Activated T-cell treated with anti-CD3 and anti-CD28 coated beads, Interleukin-2, amount 50 U/mL, for 4 hours (primary cell): ENCODE data around the gene SELPLG. TPM values are rescaled to one million over a fixed set of nuclear protein-coding genes. Genes with fewer than 3 reads are reported as not detected.

Source experiments
- ATAC-seq, 2 donors: fragments of 200-7000 bp; cut with Tn5 transposase; one replicate each; pipeline ENCODE4 v1.10.0; 2021
- DNase-seq: peaks from one replicate; pipeline ENCODE4 v3.0.0-alpha.2; 2020
- H3K27me3 Mint-ChIP-seq: one replicate; pipeline ENCODE4 v1.8.0; 2021; ENCODE audit warnings: low read depth, mixed read lengths
- H3K36me3 Mint-ChIP-seq: one replicate; pipeline ENCODE4 v1.8.0; 2022; ENCODE audit warnings: mixed read lengths; ENCODE audit not compliant: insufficient read depth
- H3K4me1 Mint-ChIP-seq: one replicate; pipeline ENCODE4 v1.8.0; 2021; ENCODE audit warnings: low read depth, mixed read lengths
- H3K4me3 Mint-ChIP-seq: one replicate; pipeline ENCODE4 v1.8.0; 2021; ENCODE audit warnings: mild to moderate bottlenecking, moderate library complexity, mixed read lengths
- H3K9me3 Mint-ChIP-seq: one replicate; pipeline ENCODE4 v1.8.0; 2021; ENCODE audit warnings: mixed read lengths
- total RNA-seq, 3 donors: library from RNA; stranded (reverse); gene quantifications; one replicate each; pipeline ENCODE4 v1.2.1, GENCODE V29; 2021

Gene SELPLG
- total RNA-seq, 3 donors from 2014 or later: 16.8 to 19.0 (median 17.5) TPM

DNA sequence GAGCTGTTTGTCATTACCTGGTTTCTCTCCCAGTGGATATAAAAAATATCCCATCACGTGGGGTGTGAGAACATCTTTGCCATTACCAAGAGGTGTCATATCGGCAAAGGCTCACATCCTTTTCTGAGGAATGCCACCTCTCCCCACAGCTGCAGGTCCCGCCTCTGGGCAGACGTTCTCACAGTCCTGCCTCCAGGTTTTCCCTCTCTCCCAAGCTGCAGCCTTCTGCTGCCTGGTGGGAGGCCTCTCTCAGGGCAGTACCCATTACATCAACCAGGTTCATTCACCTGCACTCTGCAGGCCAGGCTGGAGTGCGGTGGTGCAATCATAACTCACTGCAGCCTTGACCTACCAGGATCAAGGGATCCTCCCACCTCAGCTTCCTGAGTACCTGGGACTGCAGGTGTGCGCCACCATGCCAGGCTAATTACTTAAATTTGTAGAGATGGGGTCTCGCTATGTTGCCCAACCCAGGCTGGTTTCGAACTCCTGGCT lies 20.9 kb downstream of the SELPLG start:
- Mint-ChIP-seq H3K9me3 (peaks cover 8% of the 10 kb centered on the region), H3K27me3 (no peaks in the 10 kb centered on the region), H3K4me3 (no peak overlapping the region), H3K4me1 (peaks cover 35% of the 10 kb centered on the region), H3K36me3 (no peaks in the 10 kb centered on the region)
- ATAC-seq: no peak
- no peak for DNase-seq

DNA sequence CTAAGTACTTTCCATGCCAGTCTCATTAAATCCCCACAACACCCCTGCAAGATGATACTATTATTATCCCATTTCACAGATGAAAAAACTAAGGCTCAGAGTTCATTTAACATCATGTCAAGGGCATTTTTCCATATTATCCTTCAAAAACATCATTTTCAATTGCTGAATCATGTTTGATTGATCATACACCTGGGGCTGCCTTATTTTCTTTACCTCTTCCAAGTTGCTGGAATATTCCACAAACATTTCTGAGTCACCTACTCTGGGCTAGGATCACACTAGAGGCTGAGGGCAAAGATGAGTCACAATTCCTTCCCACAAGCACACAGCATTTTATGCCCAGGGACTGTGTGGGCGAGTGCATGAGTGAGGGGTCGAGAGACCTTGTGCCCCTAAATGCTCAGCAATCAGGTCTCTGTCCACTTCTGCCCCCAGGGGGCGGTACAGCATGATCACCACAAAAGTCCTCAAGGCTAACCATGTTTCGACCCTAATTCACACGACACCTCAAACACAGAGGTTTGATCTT lies 21.7 kb downstream of the SELPLG start:
- ATAC-seq: peak; percentile 39 to 47
- H3K4me3 Mint-ChIP-seq: no peak overlapping the region

DNA sequence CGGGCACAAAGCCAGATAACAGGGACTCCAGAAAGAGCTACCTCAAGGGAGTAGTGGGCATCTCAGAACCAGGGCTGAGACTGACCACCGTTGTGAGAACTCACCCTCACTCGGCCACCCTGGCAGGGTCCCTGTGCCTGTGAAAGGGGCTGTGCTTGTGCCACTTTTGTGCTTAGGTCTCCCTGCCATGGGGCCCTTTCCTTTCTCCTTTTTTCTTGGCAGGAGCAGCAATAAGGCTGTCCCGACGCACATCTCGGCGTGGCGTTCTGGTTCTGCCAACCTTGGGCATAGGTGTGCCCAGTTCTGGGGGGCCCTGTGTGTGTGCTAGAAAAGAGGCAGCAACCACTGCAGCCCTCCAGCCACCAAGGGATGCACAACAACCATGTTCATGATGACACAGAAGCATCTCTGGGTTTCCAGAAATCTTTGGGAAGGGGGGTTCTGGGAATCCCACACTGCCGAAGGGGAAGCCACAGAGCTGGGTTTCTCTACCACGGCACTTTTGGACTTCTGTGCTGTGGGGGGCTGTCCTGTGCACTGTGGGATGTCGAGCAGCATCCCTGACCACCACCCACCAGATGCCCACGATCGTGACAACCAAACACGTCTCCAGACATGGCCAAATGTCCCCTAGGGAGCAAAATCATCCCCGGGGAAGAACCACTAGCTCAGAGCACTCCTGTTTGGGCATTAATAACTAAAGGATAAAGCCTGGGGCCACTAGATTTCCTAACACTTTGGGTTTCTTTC lies 22.7 kb downstream of the SELPLG start:
- Mint-ChIP-seq H3K4me1 (peaks cover 18% of the 10 kb centered on the region), H3K4me3 (no peak overlapping the region)

More for the DNA sequence above, 21.7 kb downstream of the SELPLG start:
- peaks cover 8% of the 10 kb centered on the region for H3K9me3 Mint-ChIP-seq
- peaks cover 27% of the 10 kb centered on the region for H3K4me1 Mint-ChIP-seq
- DNase-seq: peak; percentile 63
- no peaks in the 10 kb centered on the region for H3K36me3 Mint-ChIP-seq
- H3K27me3 Mint-ChIP-seq: no peaks in the 10 kb centered on the region

DNA sequence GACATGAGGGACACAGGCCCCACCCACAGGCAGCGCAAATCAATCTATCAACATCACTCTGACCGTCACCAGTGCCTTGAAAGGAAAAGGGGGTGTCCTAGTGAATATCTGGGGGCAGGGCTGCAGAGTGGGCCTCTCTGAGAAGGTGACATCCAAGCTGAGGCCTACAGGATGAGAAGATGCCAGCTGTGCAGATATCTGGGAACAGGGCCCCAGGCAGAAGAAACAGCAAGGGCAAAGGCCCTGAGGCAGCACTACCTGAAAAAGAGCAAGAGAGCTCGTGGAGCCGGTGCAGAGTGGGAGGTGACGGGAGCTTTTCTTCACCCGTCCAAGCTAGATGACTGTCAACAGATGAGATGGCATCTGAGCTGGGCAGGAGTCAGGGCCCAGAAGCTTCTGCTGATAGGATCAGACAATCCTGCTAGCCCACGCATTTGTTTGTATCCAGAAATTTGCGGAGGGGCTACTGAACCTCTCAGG lies 23.3 kb downstream of the SELPLG start:
- no peak overlapping the region for H3K4me3 Mint-ChIP-seq
- ATAC-seq (no peak), DNase-seq (no peak)
- H3K36me3 Mint-ChIP-seq: no peaks in the 10 kb centered on the region
- no peaks in the 10 kb centered on the region for H3K9me3 Mint-ChIP-seq
- H3K27me3 Mint-ChIP-seq: no peaks in the 10 kb centered on the region
- peaks cover 17% of the 10 kb centered on the region for H3K4me1 Mint-ChIP-seq

More for the DNA sequence above, 22.7 kb downstream of the SELPLG start:
- DNase-seq: no peak
- H3K27me3 Mint-ChIP-seq: no peaks in the 10 kb centered on the region
- no peaks in the 10 kb centered on the region for H3K36me3 Mint-ChIP-seq
- ATAC-seq: no peak
- peaks cover 3% of the 10 kb centered on the region for H3K9me3 Mint-ChIP-seq

GRCh38 chr12:108609537-108610335 lies 24.0 kb downstream of the SELPLG start:
- Mint-ChIP-seq H3K4me3 (no peak overlapping the region), H3K9me3 (no peaks in the 10 kb centered on the region), H3K4me1 (peaks cover 14% of the 10 kb centered on the region), H3K36me3 (no peaks in the 10 kb centered on the region), H3K27me3 (no peaks in the 10 kb centered on the region)
- ATAC-seq (no peak), DNase-seq (no peak)

GRCh38 chr12:108608616-108609015 lies 25.1 kb downstream of the SELPLG start:
- peaks cover 12% of the 10 kb centered on the region for H3K4me1 Mint-ChIP-seq
- no peaks in the 10 kb centered on the region for H3K27me3 Mint-ChIP-seq
- DNase-seq (no peak), ATAC-seq (no peak)
- no peak overlapping the region for H3K4me3 Mint-ChIP-seq
- no peaks in the 10 kb centered on the region for H3K9me3 Mint-ChIP-seq
- no peaks in the 10 kb centered on the region for H3K36me3 Mint-ChIP-seq

DNA sequence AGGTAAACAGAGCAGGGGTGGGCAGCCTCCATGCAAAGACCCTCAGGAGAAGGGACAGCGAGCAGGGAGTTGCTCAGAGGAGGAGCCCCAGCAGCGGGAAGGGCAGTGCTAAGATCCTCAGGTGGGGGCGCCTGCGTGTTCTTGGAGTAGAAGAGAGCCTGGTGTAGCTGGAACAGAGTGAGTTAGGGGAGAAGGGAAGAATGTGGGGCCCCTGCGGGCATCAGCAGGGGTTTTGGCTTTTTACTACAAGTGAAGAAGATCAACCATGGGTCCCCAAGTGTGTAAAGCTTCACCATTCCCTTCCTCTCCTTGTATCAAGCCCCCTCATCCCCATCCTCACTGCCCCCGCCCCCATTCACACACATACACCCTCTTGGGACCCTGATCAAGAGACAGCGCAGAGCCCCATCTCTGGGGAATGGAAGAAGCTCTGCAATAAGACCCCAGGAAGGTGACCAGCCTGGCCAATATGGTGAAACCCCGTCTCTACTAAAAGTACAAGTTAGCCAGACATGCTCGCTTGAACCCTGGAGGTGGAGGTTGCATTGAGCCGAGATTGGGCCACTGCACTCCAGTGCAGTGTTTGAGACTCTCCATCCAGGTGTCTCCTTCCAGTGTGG lies 25.6 kb downstream of the SELPLG start:
- H3K4me3 Mint-ChIP-seq: no peak overlapping the region
- ATAC-seq (no peak), DNase-seq (no peak)
- H3K9me3 Mint-ChIP-seq: no peaks in the 10 kb centered on the region
- H3K27me3 Mint-ChIP-seq: no peaks in the 10 kb centered on the region
- no peaks in the 10 kb centered on the region for H3K36me3 Mint-ChIP-seq
- H3K4me1 Mint-ChIP-seq: peaks cover 10% of the 10 kb centered on the region

GRCh38 chr12:108606492-108606891 lies 27.2 kb downstream of the SELPLG start:
- H3K27me3 Mint-ChIP-seq: no peaks in the 10 kb centered on the region
- ATAC-seq: no peak
- no peaks in the 10 kb centered on the region for H3K9me3 Mint-ChIP-seq

GRCh38 chr12:108605690-108606406 lies 27.8 kb downstream of the SELPLG start:
- Mint-ChIP-seq H3K9me3 (no peaks in the 10 kb centered on the region), H3K4me3 (no peak overlapping the region), H3K36me3 (no peaks in the 10 kb centered on the region), H3K4me1 (no peaks in the 10 kb centered on the region), H3K27me3 (no peaks in the 10 kb centered on the region)
- DNase-seq (no peak), ATAC-seq (no peak)

More at GRCh38 chr12:108606492-108606891, 27.2 kb downstream of the SELPLG start:
- H3K4me3 Mint-ChIP-seq: no peak overlapping the region
- DNase-seq: no peak
- no peaks in the 10 kb centered on the region for H3K36me3 Mint-ChIP-seq
- peaks cover 1% of the 10 kb centered on the region for H3K4me1 Mint-ChIP-seq

DNA sequence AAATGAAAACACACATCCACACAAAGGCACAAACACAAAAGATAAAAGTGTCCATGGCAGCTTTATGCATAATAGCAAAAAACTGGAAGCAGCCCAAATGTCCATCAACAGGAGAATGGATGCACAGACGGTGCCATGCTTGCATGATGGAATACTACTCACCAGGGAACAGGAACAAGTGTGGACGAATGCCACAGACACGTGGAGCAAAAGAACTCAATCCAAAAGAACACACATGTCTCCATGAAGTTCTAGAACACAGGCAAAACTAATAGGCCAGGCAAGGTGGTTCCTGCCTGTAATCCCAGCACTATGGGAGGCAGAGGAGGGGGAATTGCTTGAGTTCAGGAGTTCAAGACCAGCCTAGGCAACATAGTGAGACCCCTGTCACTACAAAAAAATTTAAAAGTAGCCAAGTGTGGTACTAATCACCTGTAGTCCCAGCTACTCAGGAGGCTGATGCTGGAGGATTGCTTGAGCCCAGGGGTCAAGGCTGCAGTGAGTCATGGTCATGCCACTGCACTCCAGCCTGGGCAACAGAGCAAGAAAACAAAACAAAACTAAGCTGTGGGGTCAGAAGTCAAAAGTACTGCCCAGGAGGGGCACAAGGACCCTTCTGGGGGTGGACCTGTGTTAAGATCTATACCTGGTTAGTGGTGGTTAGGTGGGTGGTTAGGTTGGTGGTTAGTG lies 28.5 kb downstream of the SELPLG start:
- H3K4me3 Mint-ChIP-seq: no peak overlapping the region
- DNase-seq (no peak), ATAC-seq (no peak)
- no peaks in the 10 kb centered on the region for H3K4me1 Mint-ChIP-seq
- H3K9me3 Mint-ChIP-seq: no peaks in the 10 kb centered on the region
- no peaks in the 10 kb centered on the region for H3K27me3 Mint-ChIP-seq
- H3K36me3 Mint-ChIP-seq: no peaks in the 10 kb centered on the region

- Mint-ChIP-seq H3K27me3 (no peaks in the 10 kb centered on the region), H3K4me1 (no peaks in the 10 kb centered on the region), H3K4me3 (no peak overlapping the region), H3K36me3 (no peaks in the 10 kb centered on the region), H3K9me3 (no peaks in the 10 kb centered on the region)
- no peak for ATAC-seq
- no peak for DNase-seq
Measured at GRCh38 chr12:108604208-108604941, 29.3 kb downstream of the SELPLG start.

DNA sequence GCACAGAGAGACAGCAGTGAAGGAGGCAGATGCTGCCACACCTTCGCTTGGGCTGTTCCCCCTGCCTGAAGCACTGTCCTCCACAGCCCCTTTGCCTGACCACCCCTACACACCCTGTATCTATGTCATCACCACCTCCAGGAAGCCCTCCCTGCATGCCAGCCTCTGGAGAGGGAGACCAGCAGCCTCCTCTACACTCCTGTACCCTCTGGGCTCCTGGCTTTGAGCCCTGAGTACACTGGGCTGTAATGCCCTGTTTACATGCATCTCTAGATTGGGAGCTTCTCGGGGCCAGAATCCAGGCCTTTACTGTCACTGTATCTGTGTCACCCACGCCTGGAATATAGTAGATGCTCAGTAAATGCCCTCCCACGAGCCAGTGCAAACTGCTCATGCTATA lies 30.0 kb downstream of the SELPLG start:
- H3K4me1 Mint-ChIP-seq: no peaks in the 10 kb centered on the region
- DNase-seq: no peak
- no peak for ATAC-seq
- H3K36me3 Mint-ChIP-seq: no peaks in the 10 kb centered on the region
- no peak overlapping the region for H3K4me3 Mint-ChIP-seq
- H3K27me3 Mint-ChIP-seq: no peaks in the 10 kb centered on the region
- no peaks in the 10 kb centered on the region for H3K9me3 Mint-ChIP-seq
